ENCODE measurements around the gene TGM6. TPM values are rescaled to one million over a fixed set of nuclear protein-coding genes. Genes with fewer than 3 reads are reported as not detected.

Gene TGM6
- total RNA-seq, 2 experiments from 2014 or later, result not detected

GRCh38 chr20:2341336-2341735 is 39.4 kb upstream of the TGM6 start:
- intact Hi-C loops (cut with DNase I, micrococcal nuclease), result no loop called here
- Mint-ChIP-seq H3K9me3 (ENCODE audit: low read depth) (no peaks in the 10 kb centered on the region), H3K27me3 (peaks cover 4% of the 10 kb centered on the region), H3K4me1 (no peaks in the 10 kb centered on the region), H3K36me3 (ENCODE audit: low read depth) (no peaks in the 10 kb centered on the region), H3K27ac (no peak overlapping the region), H3K4me3 (no peak overlapping the region)
- POLR2A ChIA-PET, result no interaction called here
- CTCF ChIA-PET, result no interaction called here
- ATAC-seq (no peak), DNase-seq (no peak)

DNA sequence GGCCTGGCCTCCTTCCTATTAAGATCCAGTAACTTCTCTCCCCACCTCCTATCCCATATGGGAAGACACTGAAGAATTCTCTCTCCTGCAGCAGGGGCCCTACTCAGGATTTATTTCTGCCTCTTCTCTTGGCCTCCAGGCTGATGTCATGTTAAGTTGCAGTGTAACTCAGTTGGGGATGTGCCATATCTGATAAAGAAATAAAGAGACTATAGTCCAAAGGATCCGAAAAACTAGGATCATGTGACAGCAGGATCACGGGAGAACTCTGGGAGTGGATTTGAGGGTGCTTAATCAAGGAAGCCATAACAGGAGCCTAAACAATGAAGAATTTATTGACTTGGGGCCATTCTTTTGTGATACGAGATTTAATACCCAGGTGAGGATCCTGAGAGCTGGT is 38.5 kb upstream of the TGM6 start:
- intact Hi-C loops (cut with DNase I, micrococcal nuclease), result no loop called here
- no peak for DNase-seq
- peaks cover 4% of the 10 kb centered on the region for H3K27me3 Mint-ChIP-seq
- no peaks in the 10 kb centered on the region for H3K4me1 Mint-ChIP-seq
- no peak for ATAC-seq
- ChIA-PET POLR2A (no interaction called here), CTCF (no interaction called here)
- no peaks in the 10 kb centered on the region for H3K9me3 Mint-ChIP-seq (ENCODE audit: low read depth)
- no peaks in the 10 kb centered on the region for H3K36me3 Mint-ChIP-seq (ENCODE audit: low read depth)
- no peak overlapping the region for H3K27ac Mint-ChIP-seq
- H3K4me3 Mint-ChIP-seq, result no peak overlapping the region

DNA sequence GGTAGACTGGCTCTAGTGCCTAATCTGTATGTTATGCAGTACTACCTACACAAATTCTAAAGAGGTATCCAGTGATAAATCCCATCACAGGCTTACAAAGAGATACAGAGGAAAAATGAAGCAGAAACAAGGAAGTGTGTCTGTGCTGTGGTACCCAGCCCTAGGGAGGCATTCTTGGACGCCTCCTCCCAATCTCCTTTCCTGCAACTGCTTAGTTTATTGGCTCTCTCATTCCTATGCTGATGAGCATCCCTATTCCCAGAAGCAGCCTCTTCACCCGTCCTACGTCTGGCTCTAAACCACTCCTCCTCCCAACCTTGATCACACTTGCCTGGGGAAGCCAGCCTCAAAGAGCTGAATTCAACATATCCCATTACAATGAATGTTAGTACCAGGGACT is 34.5 kb upstream of the TGM6 start:
- Mint-ChIP-seq H3K4me1 (no peaks in the 10 kb centered on the region), H3K27me3 (peaks cover 7% of the 10 kb centered on the region), H3K4me3 (no peak overlapping the region), H3K9me3 (ENCODE audit: low read depth) (no peaks in the 10 kb centered on the region), H3K27ac (no peak overlapping the region), H3K36me3 (ENCODE audit: low read depth) (no peaks in the 10 kb centered on the region)
- no peak for ATAC-seq
- intact Hi-C loops (cut with DNase I, micrococcal nuclease), result loop anchor here (2.0 to 5.0 kb wide), 3 partner anchors 139 to 379 kb away; partner anchors contain the start of gene STK35 (in 1 of the 2)
- POLR2A ChIA-PET, result no interaction called here
- CTCF ChIA-PET, result interaction anchor here (0.6 to 1.0 kb wide), 4 partner anchors 11 to 415 kb away, joined by 3 to 4 read pairs (median 4); no protein-coding TSS in a partner anchor
- no peak for DNase-seq

GRCh38 chr20:2348336-2348735 is 32.4 kb upstream of the TGM6 start:
- Mint-ChIP-seq H3K27me3 (peaks cover 12% of the 10 kb centered on the region), H3K36me3 (ENCODE audit: low read depth) (no peaks in the 10 kb centered on the region), H3K4me3 (no peak overlapping the region), H3K4me1 (peaks cover 6% of the 10 kb centered on the region), H3K9me3 (ENCODE audit: low read depth) (no peaks in the 10 kb centered on the region), H3K27ac (no peak overlapping the region)
- intact Hi-C loops (cut with DNase I, micrococcal nuclease), result loop anchor here in 1 of 2 experiments (5.0 kb wide), 1 partner anchor 381 kb away; no protein-coding TSS in a partner anchor
- ChIA-PET CTCF (interaction anchor here (1.1 to 3.3 kb wide), 2 partner anchors 9 to 104 kb away, joined by 3 to 11 read pairs; no protein-coding TSS in a partner anchor), POLR2A (no interaction called here)
- DNase-seq (no peak), ATAC-seq (no peak)

GRCh38 chr20:2349801-2350200 is 30.9 kb upstream of the TGM6 start:
- ATAC-seq, result no peak
- CTCF ChIA-PET, result interaction anchor here (0.8 to 3.3 kb wide), 5 partner anchors 20 to 142 kb away, joined by 3 to 11 read pairs (median 4); no protein-coding TSS in a partner anchor

GRCh38 chr20:2350606-2351005 is 30.1 kb upstream of the TGM6 start:
- ATAC-seq (no peak), DNase-seq (no peak)
- ChIA-PET POLR2A (no interaction called here), CTCF (interaction anchor here (0.5 to 3.3 kb wide), 8 partner anchors 15 to 156 kb away, joined by 3 to 11 read pairs (median 3); no protein-coding TSS in a partner anchor)
- H3K4me1 Mint-ChIP-seq, result peaks cover 6% of the 10 kb centered on the region
- peaks cover 17% of the 10 kb centered on the region for H3K27me3 Mint-ChIP-seq
- no peaks in the 10 kb centered on the region for H3K36me3 Mint-ChIP-seq (ENCODE audit: low read depth)
- intact Hi-C loops (cut with DNase I, micrococcal nuclease), result loop anchor here in 1 of 2 experiments (1.0 kb wide), 1 partner anchor 143 kb away; no protein-coding TSS in a partner anchor
- H3K27ac Mint-ChIP-seq, result no peak overlapping the region
- H3K4me3 Mint-ChIP-seq, result no peak overlapping the region
- H3K9me3 Mint-ChIP-seq (ENCODE audit: low read depth), result no peaks in the 10 kb centered on the region

More at GRCh38 chr20:2349801-2350200, 30.9 kb upstream of the TGM6 start:
- H3K9me3 Mint-ChIP-seq (ENCODE audit: low read depth), result no peaks in the 10 kb centered on the region
- POLR2A ChIA-PET, result no interaction called here
- no peaks in the 10 kb centered on the region for H3K36me3 Mint-ChIP-seq (ENCODE audit: low read depth)
- peaks cover 6% of the 10 kb centered on the region for H3K4me1 Mint-ChIP-seq
- H3K27me3 Mint-ChIP-seq, result peaks cover 17% of the 10 kb centered on the region
- intact Hi-C loops (cut with DNase I, micrococcal nuclease), result loop anchor here in 1 of 2 experiments (5.0 kb wide), 1 partner anchor 382 kb away; no protein-coding TSS in a partner anchor
- DNase-seq, result no peak
- no peak overlapping the region for H3K27ac Mint-ChIP-seq
- no peak overlapping the region for H3K4me3 Mint-ChIP-seq

DNA sequence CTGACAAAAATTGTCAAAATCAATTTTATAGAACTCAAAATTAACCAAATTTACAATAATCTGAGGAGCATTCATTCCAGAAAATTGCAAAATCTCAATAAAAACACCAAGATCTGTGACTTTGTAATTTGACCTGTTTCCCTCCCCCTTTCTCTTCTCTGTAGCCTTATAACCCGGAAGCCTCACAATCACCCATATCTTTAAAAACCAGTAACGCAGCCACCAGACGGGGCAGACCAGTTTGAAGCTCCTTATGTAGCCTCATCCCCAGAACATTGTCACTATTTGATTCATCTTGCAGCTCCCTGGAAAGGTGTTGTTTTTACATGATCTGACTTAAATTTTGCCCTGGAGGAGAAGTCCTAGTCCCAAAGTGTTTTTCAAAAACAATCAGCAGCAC is 27.5 kb upstream of the TGM6 start:
- Mint-ChIP-seq H3K9me3 (ENCODE audit: low read depth) (no peaks in the 10 kb centered on the region), H3K36me3 (ENCODE audit: low read depth) (no peaks in the 10 kb centered on the region), H3K27ac (no peak overlapping the region), H3K4me3 (no peak overlapping the region), H3K4me1 (peaks cover 6% of the 10 kb centered on the region), H3K27me3 (peaks cover 10% of the 10 kb centered on the region)
- ChIA-PET CTCF (interaction anchor here (1.5 kb wide), 1 partner anchor 26 kb away, joined by 4 read pairs; no protein-coding TSS in a partner anchor), POLR2A (interaction anchor here (0.8 kb wide), 1 partner anchor 68 kb away, joined by 10 read pairs; no protein-coding TSS in a partner anchor)
- DNase-seq, result no peak
- no peak for ATAC-seq
- intact Hi-C loops (cut with DNase I, micrococcal nuclease), result no loop called here

GRCh38 chr20:2357114-2357513 is 23.6 kb upstream of the TGM6 start:
- ChIA-PET CTCF (interaction anchor here (0.7 to 1.8 kb wide), 7 partner anchors 8 to 95 kb away, joined by 3 to 7 read pairs (median 4); no protein-coding TSS in a partner anchor), POLR2A (no interaction called here)
- no peak overlapping the region for H3K27ac Mint-ChIP-seq
- no peaks in the 10 kb centered on the region for H3K36me3 Mint-ChIP-seq (ENCODE audit: low read depth)
- DNase-seq (no peak), ATAC-seq (no peak)
- intact Hi-C loops (cut with DNase I, micrococcal nuclease), result no loop called here
- H3K9me3 Mint-ChIP-seq (ENCODE audit: low read depth), result peaks cover 14% of the 10 kb centered on the region
- H3K4me1 Mint-ChIP-seq, result peaks cover 3% of the 10 kb centered on the region
- no peak overlapping the region for H3K4me3 Mint-ChIP-seq
- H3K27me3 Mint-ChIP-seq, result peaks cover 19% of the 10 kb centered on the region

GRCh38 chr20:2358006-2358405 is 22.7 kb upstream of the TGM6 start:
- ATAC-seq (no peak), DNase-seq (no peak)
- ChIA-PET POLR2A (no interaction called here), CTCF (interaction anchor here (0.8 to 1.8 kb wide), 4 partner anchors 9 to 94 kb away, joined by 3 to 7 read pairs (median 4); no protein-coding TSS in a partner anchor)
- Mint-ChIP-seq H3K27me3 (peaks cover 16% of the 10 kb centered on the region), H3K4me3 (no peak overlapping the region), H3K9me3 (ENCODE audit: low read depth) (peaks cover 14% of the 10 kb centered on the region), H3K36me3 (ENCODE audit: low read depth) (no peaks in the 10 kb centered on the region), H3K27ac (no peak overlapping the region), H3K4me1 (no peaks in the 10 kb centered on the region)
- intact Hi-C loops (cut with DNase I, micrococcal nuclease), result no loop called here

DNA sequence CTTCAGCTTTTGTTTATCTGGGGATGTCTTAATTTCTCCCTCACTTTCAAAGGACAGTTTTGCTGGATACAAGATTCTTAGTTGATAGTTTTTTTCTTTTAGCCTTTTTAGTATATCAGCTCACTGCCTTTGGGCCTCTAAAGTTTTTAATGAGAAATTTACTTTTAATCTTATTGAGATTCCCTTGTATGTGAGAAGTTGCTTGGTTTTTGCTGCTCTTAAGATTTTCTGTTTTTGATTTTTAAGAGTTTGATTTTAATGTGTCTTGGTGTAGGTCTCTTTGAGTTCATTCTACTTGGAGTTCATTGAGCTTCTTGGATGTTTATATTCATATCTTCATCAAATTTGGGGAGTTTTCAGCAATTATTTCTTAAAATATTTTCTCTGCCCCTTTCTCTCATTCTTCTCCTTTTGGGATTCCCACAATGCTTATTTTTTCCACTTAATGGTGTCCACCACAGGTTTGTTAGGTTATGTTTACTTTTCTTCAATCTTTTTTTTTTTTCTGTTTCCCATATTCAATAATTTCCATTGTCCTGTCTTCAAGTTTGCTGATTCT is 19.6 kb upstream of the TGM6 start:
- Mint-ChIP-seq H3K27ac (no peak overlapping the region), H3K36me3 (ENCODE audit: low read depth) (no peaks in the 10 kb centered on the region), H3K4me1 (no peaks in the 10 kb centered on the region), H3K27me3 (peaks cover 15% of the 10 kb centered on the region), H3K9me3 (ENCODE audit: low read depth) (peaks cover 14% of the 10 kb centered on the region), H3K4me3 (no peak overlapping the region)
- POLR2A ChIA-PET, result interaction anchor here (0.8 kb wide), 1 partner anchor 105 kb away, joined by 6 read pairs; no protein-coding TSS in a partner anchor
- intact Hi-C loops (cut with DNase I, micrococcal nuclease), result no loop called here
- DNase-seq (no peak), ATAC-seq (no peak)
- CTCF ChIA-PET, result interaction anchor here (0.8 to 1.2 kb wide), 3 partner anchors 21 to 105 kb away, joined by 3 to 5 read pairs (median 5); no protein-coding TSS in a partner anchor

- Mint-ChIP-seq H3K4me1 (no peaks in the 10 kb centered on the region), H3K4me3 (no peak overlapping the region), H3K27me3 (peaks cover 24% of the 10 kb centered on the region), H3K27ac (no peak overlapping the region), H3K36me3 (ENCODE audit: low read depth) (no peaks in the 10 kb centered on the region), H3K9me3 (ENCODE audit: low read depth) (peaks cover 14% of the 10 kb centered on the region)
- intact Hi-C loops (cut with DNase I, micrococcal nuclease), result no loop called here
- ChIA-PET POLR2A (no interaction called here), CTCF (interaction anchor here (0.6 to 2.0 kb wide), 5 partner anchors 24 to 134 kb away, joined by 3 to 7 read pairs (median 5); no protein-coding TSS in a partner anchor)
- DNase-seq, result no peak
- no peak for ATAC-seq
These were observed 17.5 kb upstream of the TGM6 start for GRCh38 chr20:2363187-2363586.

- H3K4me1 Mint-ChIP-seq, result no peaks in the 10 kb centered on the region
- POLR2A ChIA-PET, result no interaction called here
- no peak overlapping the region for H3K27ac Mint-ChIP-seq
- DNase-seq (no peak), ATAC-seq (no peak)
- intact Hi-C loops (cut with DNase I, micrococcal nuclease), result no loop called here
- H3K36me3 Mint-ChIP-seq (ENCODE audit: low read depth), result no peaks in the 10 kb centered on the region
- CTCF ChIA-PET, result interaction anchor here (0.6 to 2.0 kb wide), 5 partner anchors 24 to 134 kb away, joined by 3 to 7 read pairs (median 5); no protein-coding TSS in a partner anchor
- H3K9me3 Mint-ChIP-seq (ENCODE audit: low read depth), result peaks cover 14% of the 10 kb centered on the region
- peaks cover 25% of the 10 kb centered on the region for H3K27me3 Mint-ChIP-seq
- no peak overlapping the region for H3K4me3 Mint-ChIP-seq
These were observed 17.1 kb upstream of the TGM6 start for GRCh38 chr20:2363587-2363986.
